GM18498 (cell line): Measurements from ENCODE around the gene NISCH.

Experiments
- ATAC-seq: cut with Tn5 transposase; IDR thresholded peaks from one replicate; pipeline ENCODE4 v1.9.1; 2021; ENCODE audit warnings: mild to moderate bottlenecking, moderate library complexity; ENCODE audit not compliant: unreplicated experiment

The NISCH gene

DNA sequence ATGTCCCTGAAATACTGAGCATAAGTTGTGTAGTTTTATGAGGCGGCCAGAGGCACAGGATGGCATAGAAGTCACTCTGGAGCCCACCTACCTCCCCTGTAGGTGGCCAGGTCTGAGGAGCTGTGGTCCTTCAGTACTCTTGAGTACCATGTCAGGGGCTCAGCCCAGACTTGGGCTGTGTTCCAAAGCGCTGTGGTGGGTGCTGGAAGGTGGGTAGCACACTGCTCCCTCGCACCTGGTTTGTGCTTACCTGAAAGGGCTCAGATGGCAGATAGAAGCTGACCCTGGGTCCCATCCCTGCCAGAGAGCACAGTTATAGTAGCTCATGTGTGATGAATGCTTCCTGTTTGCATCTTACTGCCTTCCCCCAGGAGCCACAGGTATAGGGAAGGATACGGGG, 15.5 kb downstream of the NISCH start:
- ATAC-seq, result no peak

DNA sequence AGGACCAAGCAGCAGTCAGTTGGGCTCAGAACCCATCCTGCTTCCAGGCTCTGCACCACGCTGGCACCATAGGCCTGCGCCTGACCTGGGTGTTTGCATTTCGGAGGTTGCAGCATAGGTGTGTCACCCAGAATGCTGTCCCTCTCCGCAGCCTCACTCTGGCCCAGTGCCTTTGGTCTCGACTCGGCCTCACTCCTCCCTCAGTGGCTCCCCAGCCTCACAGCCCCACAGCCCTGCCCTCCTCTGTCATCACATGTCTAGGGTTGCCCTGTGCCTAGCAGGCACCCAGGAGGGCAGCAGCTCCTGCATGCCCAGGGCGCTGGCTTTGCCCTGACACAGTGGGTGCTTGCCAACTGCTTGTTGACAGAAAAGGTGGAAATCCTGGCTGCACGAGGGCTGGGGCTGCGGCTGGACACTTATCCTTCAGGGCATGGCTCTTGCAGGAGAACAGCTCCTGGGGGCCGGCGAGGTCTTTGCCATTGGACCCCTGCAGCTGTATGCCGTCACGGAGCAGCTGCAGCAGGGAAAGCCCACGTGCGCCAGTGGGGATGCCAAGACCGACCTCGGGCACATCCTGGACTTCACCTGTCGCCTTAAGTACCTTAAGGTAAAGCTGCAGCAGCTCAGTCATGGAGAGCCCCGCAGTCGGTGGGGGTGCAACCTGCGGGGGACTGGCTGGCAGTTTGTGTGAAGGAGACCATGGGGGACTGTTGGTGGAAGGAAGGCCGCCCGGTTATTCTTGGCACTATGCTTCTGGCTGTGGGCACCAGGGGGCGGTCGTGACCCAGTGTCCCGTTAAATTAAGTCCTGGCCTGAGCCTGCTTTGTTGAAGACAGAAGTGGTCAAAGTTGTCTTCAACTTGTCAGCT, 16.2 kb downstream of the NISCH start:
- no peak for ATAC-seq

- no peak for ATAC-seq
These were observed 17.0 kb downstream of the NISCH start for GRCh38 chr3:52472239-52473000.

DNA sequence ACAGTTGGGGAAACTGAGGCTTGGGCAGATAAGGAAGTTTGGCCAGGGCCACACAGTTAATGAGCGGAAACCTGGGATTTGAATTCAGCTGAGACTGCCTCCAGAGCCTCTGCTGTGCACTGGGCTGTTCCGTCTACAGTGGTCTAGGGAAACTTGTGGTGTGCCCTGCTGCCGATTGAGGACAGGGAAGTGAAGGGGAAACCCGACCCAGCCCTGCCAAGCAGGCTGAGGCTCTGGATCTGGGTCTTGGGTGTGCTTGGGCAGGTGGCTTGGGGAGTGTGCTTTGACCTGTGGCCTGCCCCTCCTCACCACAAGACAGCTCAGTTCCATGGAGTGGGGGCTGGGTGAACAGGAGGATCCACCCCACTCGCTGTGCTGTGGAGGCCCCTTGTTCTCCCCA, 17.6 kb downstream of the NISCH start:
- no peak for ATAC-seq

DNA sequence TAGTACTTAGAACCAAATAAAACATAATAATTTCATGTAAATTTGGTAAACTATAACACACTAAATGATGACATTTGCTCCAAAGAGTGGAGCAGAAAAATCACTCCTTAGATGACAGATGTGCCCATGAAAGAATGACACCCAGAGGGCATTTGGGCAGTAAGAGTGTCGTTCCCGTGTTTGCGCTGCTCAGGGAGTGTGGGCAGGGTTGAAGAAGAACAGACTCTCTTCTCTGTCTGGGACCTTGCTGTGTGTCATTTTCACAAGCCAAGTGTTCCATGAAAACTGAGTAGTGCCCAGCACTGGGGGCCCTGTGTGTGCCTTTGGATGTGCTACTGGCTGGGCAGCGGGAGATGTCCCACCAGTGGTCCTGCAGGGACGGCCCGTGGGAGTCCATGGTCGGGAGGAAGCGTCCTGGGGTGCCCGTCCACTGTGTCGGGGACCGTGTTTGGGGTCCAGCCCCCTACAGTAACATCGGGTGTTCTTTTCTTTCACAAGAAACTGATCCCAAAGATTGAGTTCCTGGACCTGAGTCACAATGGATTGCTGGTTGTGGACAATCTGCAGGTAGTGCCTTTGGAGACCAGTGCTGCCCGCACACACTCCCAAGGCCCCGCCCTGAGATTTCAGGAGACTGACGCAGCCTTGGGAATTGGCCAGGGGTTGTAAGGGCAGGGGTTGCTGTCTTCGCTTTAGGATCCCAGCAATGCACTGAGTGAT, 21.8 kb downstream of the NISCH start:
- no peak for ATAC-seq

DNA sequence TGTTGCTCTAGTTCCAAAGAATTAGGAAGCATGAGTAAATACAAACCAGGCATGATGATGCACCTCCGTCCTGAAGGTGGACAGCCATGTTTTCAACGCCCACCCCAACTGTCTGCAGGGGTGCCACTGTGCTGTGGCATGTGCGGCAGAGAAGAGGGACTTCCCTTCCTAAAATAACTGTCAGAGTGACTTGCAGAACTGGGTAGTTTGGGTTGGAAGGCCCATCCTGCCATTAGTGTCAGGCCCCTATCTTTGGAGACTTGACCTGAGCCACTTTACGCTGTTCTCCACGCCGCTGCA, 22.3 kb downstream of the NISCH start:
- ATAC-seq, result no peak

GRCh38 chr3:52479037-52479876, 23.9 kb downstream of the NISCH start:
- ATAC-seq, result no peak

- ATAC-seq, result no peak
These were observed 24.6 kb downstream of the NISCH start for GRCh38 chr3:52479877-52480575.

- no peak for ATAC-seq
These were observed 25.6 kb downstream of the NISCH start for GRCh38 chr3:52480768-52481715.

DNA sequence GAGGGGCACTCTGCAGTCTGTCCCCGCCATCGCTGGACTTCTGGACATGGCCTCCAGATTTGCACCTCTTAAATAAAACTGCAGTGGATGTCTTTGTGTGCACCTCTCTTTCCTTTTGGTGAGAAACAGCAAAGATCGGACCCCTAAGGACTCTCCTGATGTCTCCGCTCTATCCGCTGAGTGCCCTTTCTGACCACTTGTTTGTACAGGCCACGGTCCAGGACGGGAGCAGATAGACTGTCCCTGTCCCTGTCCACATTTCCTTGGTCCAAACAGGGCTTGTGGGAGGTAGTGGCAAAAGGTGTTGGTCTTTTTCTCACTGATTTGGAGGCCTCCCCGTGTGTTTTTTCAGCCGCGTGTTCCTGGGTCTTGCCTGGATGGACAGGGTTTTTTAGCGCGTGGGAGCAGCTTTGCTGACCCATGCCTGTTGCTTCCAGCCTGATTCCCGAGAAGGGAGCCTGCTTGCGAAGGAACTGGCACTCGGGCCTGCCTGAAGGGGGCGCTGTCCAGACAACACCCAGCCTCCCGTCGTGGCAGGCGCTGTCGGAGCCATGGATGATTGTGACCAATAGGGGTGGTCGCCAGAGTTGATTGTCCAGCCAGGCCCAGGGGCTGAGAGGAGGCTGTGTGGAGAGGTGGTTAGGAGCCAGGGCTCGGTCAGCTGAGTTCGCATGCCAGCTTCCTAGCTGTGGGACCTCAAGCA, 26.6 kb downstream of the NISCH start:
- ATAC-seq, result no peak

- ATAC-seq, result no peak
These were observed 27.7 kb downstream of the NISCH start for GRCh38 chr3:52483081-52483480.

DNA sequence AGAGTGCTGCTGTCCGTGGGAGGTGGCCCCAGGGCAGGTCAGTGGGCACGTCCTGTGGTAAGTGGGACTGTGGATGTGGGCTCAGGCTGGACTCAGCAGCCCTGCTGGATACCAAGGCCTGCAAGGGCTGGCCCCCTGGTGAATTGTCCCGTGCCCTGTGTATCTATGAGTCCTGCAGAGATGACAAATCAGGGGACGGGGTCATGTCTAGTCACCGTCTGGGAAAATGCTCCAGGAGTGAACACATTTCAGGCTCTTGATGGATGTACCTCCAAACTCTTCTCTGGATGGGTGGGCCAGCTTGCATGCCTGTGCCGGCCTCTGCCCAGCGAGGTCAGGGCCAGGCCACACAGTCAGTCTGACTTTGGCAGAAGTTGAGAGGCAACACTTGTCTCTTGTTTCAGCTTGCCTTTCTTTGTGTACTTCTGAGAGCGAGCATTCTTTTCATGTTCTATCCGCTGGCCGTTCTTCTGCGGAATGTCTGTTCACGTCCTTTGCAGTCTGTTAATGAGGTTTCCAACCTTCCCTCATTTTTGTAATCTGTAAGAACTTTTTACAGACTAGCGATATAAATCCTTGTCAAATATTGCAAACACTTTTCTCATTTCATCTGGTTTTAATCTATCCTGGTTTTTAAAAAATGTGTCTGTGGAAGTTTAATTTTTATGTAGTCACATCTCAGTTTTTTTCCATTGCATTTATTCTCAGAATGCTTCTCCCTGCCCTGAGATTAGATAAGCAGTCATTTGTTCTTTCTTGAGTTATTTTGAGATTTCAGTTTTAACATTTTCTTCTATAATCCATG, 28.4 kb downstream of the NISCH start:
- ATAC-seq, result no peak

- no peak for ATAC-seq
These were observed 29.5 kb downstream of the NISCH start for GRCh38 chr3:52484680-52485461.

DNA sequence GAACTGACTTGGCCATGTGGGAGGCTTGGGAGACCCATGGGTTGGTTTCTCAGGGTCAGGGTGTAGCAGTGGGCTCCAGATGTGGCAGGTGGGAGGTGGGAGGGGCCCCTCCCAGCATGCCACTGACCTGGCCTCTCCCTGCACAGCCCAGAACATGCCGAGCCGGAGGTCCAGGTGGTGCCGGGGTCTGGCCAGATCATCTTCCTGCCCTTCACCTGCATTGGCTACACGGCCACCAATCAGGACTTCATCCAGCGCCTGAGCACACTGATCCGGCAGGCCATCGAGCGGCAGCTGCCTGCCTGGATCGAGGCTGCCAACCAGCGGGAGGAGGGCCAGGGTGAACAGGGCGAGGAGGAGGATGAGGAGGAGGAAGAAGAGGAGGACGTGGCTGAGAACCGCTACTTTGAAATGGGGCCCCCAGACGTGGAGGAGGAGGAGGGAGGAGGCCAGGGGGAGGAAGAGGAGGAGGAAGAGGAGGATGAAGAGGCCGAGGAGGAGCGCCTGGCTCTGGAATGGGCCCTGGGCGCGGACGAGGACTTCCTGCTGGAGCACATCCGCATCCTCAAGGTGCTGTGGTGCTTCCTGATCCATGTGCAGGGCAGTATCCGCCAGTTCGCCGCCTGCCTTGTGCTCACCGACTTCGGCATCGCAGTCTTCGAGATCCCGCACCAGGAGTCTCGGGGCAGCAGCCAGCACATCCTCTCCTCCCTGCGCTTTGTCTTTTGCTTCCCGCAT, 31.8 kb downstream of the NISCH start:
- ATAC-seq, result no peak

- no peak for ATAC-seq
These were observed 32.6 kb downstream of the NISCH start for GRCh38 chr3:52487788-52488691.
